ENCODE measurements around the gene RAMP1. TPM values are rescaled to one million over a fixed set of nuclear protein-coding genes. Genes with fewer than 3 reads are reported as not detected.
"Not testable (repeated sequence)": the region's sequence is repeated elsewhere in the genome, so short reads cannot be mapped to it uniquely, and the experiment has no call there.

Gene RAMP1
- total RNA-seq, 2 experiments from 2014 or later, result 4.9 TPM

- no peaks in the 10 kb centered on the region for H3K27me3 Mint-ChIP-seq
- no peak for DNase-seq
- H3K4me1 Mint-ChIP-seq, result peaks cover 65% of the 10 kb centered on the region
- peaks cover 47% of the 10 kb centered on the region for H3K36me3 Mint-ChIP-seq (ENCODE audit: low read depth)
- no peak overlapping the region for H3K4me3 Mint-ChIP-seq
- H3K9me3 Mint-ChIP-seq, result peaks cover 55% of the 10 kb centered on the region
- H3K27ac Mint-ChIP-seq, result peak overlapping the region; percentile 98
- ChIA-PET CTCF (interaction anchor here (1.4 kb wide), 1 partner anchor 25 kb away, joined by 3 read pairs; no protein-coding TSS in a partner anchor), POLR2A (no interaction called here)
Measured at GRCh38 chr2:237943395-237944094, 84.1 kb downstream of the RAMP1 start.

DNA sequence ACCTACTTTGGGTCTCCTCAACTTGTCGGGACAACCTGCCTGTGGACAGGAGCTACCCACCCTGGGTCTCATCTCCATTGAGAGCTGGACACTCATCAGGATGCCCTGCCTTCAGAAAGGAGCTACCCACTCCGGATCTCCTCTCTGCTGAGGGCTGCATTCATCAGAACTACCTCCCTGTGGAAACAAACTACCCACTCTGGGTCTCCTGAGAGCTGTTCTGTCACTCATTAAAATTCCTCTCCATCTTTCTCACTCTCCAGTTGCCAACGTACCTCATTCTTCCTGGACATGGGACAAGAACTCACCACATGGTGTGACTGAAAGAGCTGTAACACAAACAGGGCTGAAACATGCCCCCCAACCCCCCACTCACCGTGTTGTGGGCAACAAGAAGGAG is 84.9 kb downstream of the RAMP1 start:
- no peak for DNase-seq
- H3K4me1 Mint-ChIP-seq, result peaks cover 63% of the 10 kb centered on the region
- peaks cover 47% of the 10 kb centered on the region for H3K36me3 Mint-ChIP-seq (ENCODE audit: low read depth)
- H3K4me3 Mint-ChIP-seq, result no peak overlapping the region
- H3K27ac Mint-ChIP-seq, result peak overlapping the region; percentile 71
- ChIA-PET CTCF (no interaction called here), POLR2A (no interaction called here)
- no peaks in the 10 kb centered on the region for H3K27me3 Mint-ChIP-seq
- peaks cover 53% of the 10 kb centered on the region for H3K9me3 Mint-ChIP-seq

- Mint-ChIP-seq H3K4me3 (no peak overlapping the region), H3K9me3 (peaks cover 43% of the 10 kb centered on the region), H3K4me1 (peaks cover 45% of the 10 kb centered on the region), H3K36me3 (ENCODE audit: low read depth) (peaks cover 41% of the 10 kb centered on the region), H3K27me3 (no peaks in the 10 kb centered on the region), H3K27ac (peak overlapping the region; percentile 50)
- ChIA-PET CTCF (interaction anchor here (1.0 kb wide), 1 partner anchor 16 kb away, joined by 4 read pairs; no protein-coding TSS in a partner anchor), POLR2A (no interaction called here)
- DNase-seq, result no peak
Measured at GRCh38 chr2:237946423-237946822, 87.0 kb downstream of the RAMP1 start.

DNA sequence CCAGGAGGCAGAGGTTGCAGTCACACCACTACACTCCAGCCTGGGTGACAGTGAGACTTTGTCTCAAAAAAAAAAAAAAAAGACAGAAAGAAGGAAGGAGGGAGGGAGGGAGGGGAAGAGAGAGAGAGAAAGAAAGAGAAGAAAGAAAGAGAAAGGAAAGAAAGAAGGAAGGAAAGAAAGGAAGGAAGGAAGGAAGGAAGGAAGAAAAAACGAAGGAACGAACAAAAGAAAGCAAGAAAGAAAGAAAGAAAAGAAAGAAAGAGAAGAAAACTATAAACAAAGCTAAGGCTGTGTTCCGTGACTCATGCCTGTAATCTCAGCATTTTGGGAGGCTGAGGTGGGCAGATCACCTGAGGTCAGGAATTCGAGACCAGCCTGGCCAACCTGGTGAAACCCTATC is 91.9 kb downstream of the RAMP1 start:
- H3K4me3 Mint-ChIP-seq; DNase-seq; H3K27ac Mint-ChIP-seq; POLR2A ChIA-PET; H3K36me3 Mint-ChIP-seq (ENCODE audit: low read depth): not testable (repeated sequence)
- Mint-ChIP-seq H3K27me3 (peaks cover 16% of the 10 kb centered on the region), H3K9me3 (peaks cover 10% of the 10 kb centered on the region), H3K4me1 (peaks cover 13% of the 10 kb centered on the region)
- CTCF ChIA-PET, result interaction anchor here (0.8 to 1.5 kb wide), 3 partner anchors 9 to 312 kb away, joined by 3 to 4 read pairs (median 4); no protein-coding TSS in a partner anchor

GRCh38 chr2:237951878-237952277 is 92.5 kb downstream of the RAMP1 start:
- DNase-seq, result no peak
- CTCF ChIA-PET, result interaction anchor here (1.2 kb wide), 1 partner anchor 9 kb away, joined by 4 read pairs; no protein-coding TSS in a partner anchor
- H3K27me3 Mint-ChIP-seq, result peaks cover 18% of the 10 kb centered on the region
- H3K36me3 Mint-ChIP-seq (ENCODE audit: low read depth), result peaks cover 7% of the 10 kb centered on the region
- POLR2A ChIA-PET, result no interaction called here
- H3K4me1 Mint-ChIP-seq, result peaks cover 12% of the 10 kb centered on the region
- no peak overlapping the region for H3K4me3 Mint-ChIP-seq
- no peak overlapping the region for H3K27ac Mint-ChIP-seq
- peaks cover 6% of the 10 kb centered on the region for H3K9me3 Mint-ChIP-seq

DNA sequence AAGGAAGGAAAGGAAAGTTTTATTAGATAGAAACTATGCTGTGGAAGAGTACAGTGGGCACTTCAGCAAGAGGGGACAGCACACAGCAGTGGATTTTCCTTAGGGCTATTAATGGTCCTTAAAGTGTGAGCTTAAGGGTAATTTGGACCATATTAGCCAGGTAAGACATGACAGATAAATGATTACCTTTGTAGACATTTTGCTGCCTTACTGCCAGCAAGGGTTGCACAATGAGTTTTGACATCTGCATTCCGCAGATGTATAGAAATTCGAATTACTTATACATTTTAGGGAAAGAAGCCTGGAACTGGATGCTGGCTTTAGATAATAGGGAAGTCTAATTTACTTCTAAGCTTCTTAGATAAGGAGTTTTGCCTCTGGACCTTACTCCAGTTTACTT is 93.4 kb downstream of the RAMP1 start:
- H3K27ac Mint-ChIP-seq, result no peak overlapping the region
- H3K9me3 Mint-ChIP-seq, result no peaks in the 10 kb centered on the region
- no peak for DNase-seq
- ChIA-PET POLR2A (no interaction called here), CTCF (interaction anchor here (1.2 kb wide), 1 partner anchor 10 kb away, joined by 5 read pairs; no protein-coding TSS in a partner anchor)
- H3K27me3 Mint-ChIP-seq, result peaks cover 25% of the 10 kb centered on the region
- H3K4me1 Mint-ChIP-seq, result peaks cover 14% of the 10 kb centered on the region
- no peak overlapping the region for H3K4me3 Mint-ChIP-seq
- H3K36me3 Mint-ChIP-seq (ENCODE audit: low read depth), result peaks cover 3% of the 10 kb centered on the region

GRCh38 chr2:237955640-237956401 is 96.4 kb downstream of the RAMP1 start:
- H3K9me3 Mint-ChIP-seq, result no peaks in the 10 kb centered on the region
- H3K27ac Mint-ChIP-seq, result no peak overlapping the region
- peaks cover 1% of the 10 kb centered on the region for H3K36me3 Mint-ChIP-seq (ENCODE audit: low read depth)
- H3K27me3 Mint-ChIP-seq, result peaks cover 27% of the 10 kb centered on the region
- POLR2A ChIA-PET, result no interaction called here
- H3K4me3 Mint-ChIP-seq, result no peak overlapping the region
- peaks cover 12% of the 10 kb centered on the region for H3K4me1 Mint-ChIP-seq
- CTCF ChIA-PET, result interaction anchor here (0.9 to 1.5 kb wide), 2 partner anchors 32 to 33 kb away, joined by 3 to 6 read pairs; no protein-coding TSS in a partner anchor
- no peak for DNase-seq

DNA sequence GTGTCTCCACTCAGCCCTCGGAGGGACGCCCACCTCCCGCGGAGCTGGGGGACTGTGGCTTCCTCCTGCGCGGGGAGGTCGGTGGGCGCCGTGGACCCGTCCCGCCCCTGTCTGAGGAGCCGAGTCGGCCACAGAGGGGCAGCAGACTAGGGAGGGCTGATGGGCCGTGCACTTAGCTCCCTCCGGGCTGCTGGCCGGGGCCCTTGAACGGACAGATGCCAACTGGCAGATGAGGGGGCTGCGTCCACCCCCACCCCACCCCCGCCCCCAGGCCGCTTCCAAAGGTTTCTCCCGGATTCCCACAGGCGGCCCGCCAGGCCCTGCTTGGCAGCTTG is 96.9 kb downstream of the RAMP1 start:
- Mint-ChIP-seq H3K4me1 (peaks cover 12% of the 10 kb centered on the region), H3K27ac (no peak overlapping the region), H3K36me3 (ENCODE audit: low read depth) (peaks cover 1% of the 10 kb centered on the region), H3K9me3 (no peaks in the 10 kb centered on the region), H3K4me3 (no peak overlapping the region), H3K27me3 (peaks cover 27% of the 10 kb centered on the region)
- DNase-seq, result no peak
- ChIA-PET CTCF (interaction anchor here (1.5 kb wide), 1 partner anchor 33 kb away, joined by 6 read pairs; no protein-coding TSS in a partner anchor), POLR2A (no interaction called here)

GRCh38 chr2:237961637-237962036 is 102.2 kb downstream of the RAMP1 start:
- ChIA-PET CTCF (interaction anchor here (1.2 kb wide), 1 partner anchor 15 kb away, joined by 4 read pairs; no protein-coding TSS in a partner anchor), POLR2A (no interaction called here)
- peaks cover 3% of the 10 kb centered on the region for H3K36me3 Mint-ChIP-seq (ENCODE audit: low read depth)

More at GRCh38 chr2:237961637-237962036, 102.2 kb downstream of the RAMP1 start:
- H3K27me3 Mint-ChIP-seq, result peaks cover 11% of the 10 kb centered on the region
- no peak for DNase-seq
- peaks cover 15% of the 10 kb centered on the region for H3K4me1 Mint-ChIP-seq
- H3K4me3 Mint-ChIP-seq, result no peak overlapping the region
- H3K27ac Mint-ChIP-seq, result no peak overlapping the region
- peaks cover 13% of the 10 kb centered on the region for H3K9me3 Mint-ChIP-seq

Other genes with a start within 250 kb of the RAMP1 start
- gene LRRFIP1, start 232.0 kb upstream of the RAMP1 start, total RNA-seq, result 100 to 1,000 TPM; 187 to 196 TPM
- gene RBM44, start 60.8 kb upstream of the RAMP1 start, total RNA-seq, result 1 to 10 TPM; 1.3 to 1.4 TPM
- gene UBE2F, start 107.4 kb downstream of the RAMP1 start, total RNA-seq, result 10 to 100 TPM; 71.4 to 80.5 TPM
- gene SCLY, start 201.4 kb downstream of the RAMP1 start, total RNA-seq, result 10 to 100 TPM; 27.1 to 30.0 TPM
- gene ESPNL, start 240.7 kb downstream of the RAMP1 start, total RNA-seq, result under 1 TPM in 1 of 2 experiments, not detected in 1; 0.05 TPM